ENCODE results near the gene DOCK9. TPM values are rescaled to one million over a fixed set of nuclear protein-coding genes. Genes with fewer than 3 reads are reported as not detected.

The DOCK9 gene
- total and polyA plus RNA-seq, 2 experiments from 2014 or later, result 32.8 to 39.1 TPM

DNA sequence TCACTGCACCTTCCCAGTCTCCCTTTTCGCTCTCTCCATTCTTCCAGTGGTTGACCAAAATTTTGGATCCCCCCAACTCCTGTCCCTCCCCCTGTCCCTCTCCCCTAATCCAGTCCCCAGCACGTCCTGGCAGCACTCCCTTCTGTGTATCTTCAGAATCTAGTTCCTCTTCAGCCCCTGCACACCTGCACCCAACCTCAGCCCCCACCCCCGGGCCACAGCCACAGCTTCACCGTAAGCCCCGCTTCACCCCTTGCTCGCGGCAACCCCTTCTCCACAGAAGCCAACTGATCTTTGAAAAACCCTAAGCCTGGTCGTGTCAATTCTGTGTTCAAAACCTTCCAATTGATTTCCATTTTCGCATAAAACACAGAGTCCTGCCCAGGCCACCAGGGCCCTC is 189.9 kb downstream of the DOCK9 start:
- H3K4me1 ChIP-seq (ENCODE audit: low read depth), result no peaks in the 10 kb centered on the region
- H3K9me3 ChIP-seq (ENCODE audit: low read depth), result no peaks in the 10 kb centered on the region
- no peak overlapping the region for H3K4me3 ChIP-seq
- no peak overlapping the region for H3K27ac ChIP-seq
- TF ChIP-seq, protein P1, sequence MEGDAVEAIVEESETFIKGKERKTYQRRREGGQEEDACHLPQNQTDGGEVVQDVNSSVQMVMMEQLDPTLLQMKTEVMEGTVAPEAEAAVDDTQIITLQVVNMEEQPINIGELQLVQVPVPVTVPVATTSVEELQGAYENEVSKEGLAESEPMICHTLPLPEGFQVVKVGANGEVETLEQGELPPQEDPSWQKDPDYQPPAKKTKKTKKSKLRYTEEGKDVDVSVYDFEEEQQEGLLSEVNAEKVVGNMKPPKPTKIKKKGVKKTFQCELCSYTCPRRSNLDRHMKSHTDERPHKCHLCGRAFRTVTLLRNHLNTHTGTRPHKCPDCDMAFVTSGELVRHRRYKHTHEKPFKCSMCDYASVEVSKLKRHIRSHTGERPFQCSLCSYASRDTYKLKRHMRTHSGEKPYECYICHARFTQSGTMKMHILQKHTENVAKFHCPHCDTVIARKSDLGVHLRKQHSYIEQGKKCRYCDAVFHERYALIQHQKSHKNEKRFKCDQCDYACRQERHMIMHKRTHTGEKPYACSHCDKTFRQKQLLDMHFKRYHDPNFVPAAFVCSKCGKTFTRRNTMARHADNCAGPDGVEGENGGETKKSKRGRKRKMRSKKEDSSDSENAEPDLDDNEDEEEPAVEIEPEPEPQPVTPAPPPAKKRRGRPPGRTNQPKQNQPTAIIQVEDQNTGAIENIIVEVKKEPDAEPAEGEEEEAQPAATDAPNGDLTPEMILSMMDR (IDR thresholded peaks at IDR 0.05; ENCODE audit: low read depth, low read length), result no peak
- no peak for DNase-seq (ENCODE audit: low read depth in 1 of 2, low spot score in 1 of 2)
- no peaks in the 10 kb centered on the region for H3K36me3 ChIP-seq
- H3K27me3 ChIP-seq, result no peaks in the 10 kb centered on the region

DNA sequence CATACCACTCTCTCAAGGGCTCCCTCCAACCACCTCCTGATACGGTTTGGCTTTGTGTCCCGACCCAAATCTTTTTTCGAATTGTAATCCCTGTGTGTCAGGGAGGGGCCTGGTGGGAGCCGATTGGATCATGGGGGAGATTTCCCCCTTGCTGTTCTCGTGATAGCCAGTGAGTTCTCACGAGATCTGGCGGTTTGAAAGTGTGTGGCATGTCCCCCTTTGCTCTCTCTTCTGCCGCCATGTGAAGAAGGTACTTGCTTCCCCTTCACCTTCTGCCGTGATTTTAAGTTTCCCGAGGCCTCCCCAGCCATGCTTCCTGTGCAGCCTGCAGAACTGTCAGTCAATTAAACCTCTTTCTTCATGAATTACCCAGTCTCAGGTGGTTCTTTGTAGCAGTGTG is 190.7 kb downstream of the DOCK9 start:
- Histone ChIP-seq H3K4me3 (no peak overlapping the region), H3K9me3 (ENCODE audit: low read depth) (no peaks in the 10 kb centered on the region), H3K27me3 (no peaks in the 10 kb centered on the region), H3K36me3 (no peaks in the 10 kb centered on the region), H3K27ac (no peak overlapping the region), H3K4me1 (ENCODE audit: low read depth) (no peaks in the 10 kb centered on the region)
- no peak for DNase-seq (ENCODE audit: low read depth in 1 of 2, low spot score in 1 of 2)
- TF ChIP-seq, protein P1 (IDR thresholded peaks at IDR 0.05; ENCODE audit: low read depth, low read length), result no peak

DNA sequence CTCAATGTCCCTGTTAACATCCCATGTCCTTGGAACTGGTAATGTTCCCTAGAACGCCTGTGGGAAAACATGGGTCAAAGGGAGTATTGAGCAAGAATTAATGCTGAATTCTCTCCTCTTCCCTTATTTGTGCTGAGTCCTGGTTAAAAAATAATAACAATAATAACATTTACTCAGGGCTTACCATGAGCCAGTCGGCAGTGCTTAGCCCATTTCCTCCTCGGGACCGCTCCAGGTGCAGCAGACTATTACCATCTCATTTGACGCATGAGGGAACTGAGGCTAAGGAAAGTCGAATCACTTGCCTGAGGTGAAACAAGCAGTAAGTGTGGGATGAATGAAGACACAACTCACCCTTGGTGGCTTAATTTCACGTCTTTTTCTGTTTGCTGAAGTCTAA is 191.8 kb downstream of the DOCK9 start:
- Histone ChIP-seq H3K27me3 (no peaks in the 10 kb centered on the region), H3K27ac (no peak overlapping the region), H3K4me1 (ENCODE audit: low read depth) (no peaks in the 10 kb centered on the region), H3K9me3 (ENCODE audit: low read depth) (no peaks in the 10 kb centered on the region), H3K36me3 (no peaks in the 10 kb centered on the region), H3K4me3 (no peak overlapping the region)
- TF ChIP-seq, protein P1 (IDR thresholded peaks at IDR 0.05; ENCODE audit: low read depth, low read length), result no peak
- DNase-seq (ENCODE audit: low read depth in 1 of 2, low spot score in 1 of 2), result no peak

DNA sequence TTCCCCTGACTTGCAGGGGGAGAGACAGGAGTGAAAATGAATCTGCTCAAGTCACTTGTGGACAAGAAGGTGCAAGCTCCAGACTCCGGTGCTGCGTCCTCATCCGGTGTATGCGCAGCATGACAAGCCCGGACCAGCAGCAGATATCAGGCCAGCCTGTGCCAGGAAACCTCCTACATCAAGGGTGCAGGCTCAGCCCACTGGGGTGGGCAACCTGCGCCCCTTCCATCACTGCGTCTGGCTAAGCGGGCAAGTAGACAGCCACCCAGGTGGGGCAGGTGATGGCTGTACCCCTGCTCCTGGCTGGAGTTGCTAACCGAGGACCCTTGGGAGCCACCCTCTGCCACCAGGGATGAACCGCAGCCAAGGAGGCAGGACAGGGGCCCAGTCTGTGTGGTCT is 192.5 kb downstream of the DOCK9 start:
- DNase-seq (ENCODE audit: low read depth in 1 of 2, low spot score in 1 of 2), result no peak
- Histone ChIP-seq H3K9me3 (ENCODE audit: low read depth) (no peaks in the 10 kb centered on the region), H3K4me3 (no peak overlapping the region), H3K27ac (no peak overlapping the region), H3K36me3 (no peaks in the 10 kb centered on the region), H3K27me3 (no peaks in the 10 kb centered on the region), H3K4me1 (ENCODE audit: low read depth) (no peaks in the 10 kb centered on the region)
- TF ChIP-seq, protein P1 (IDR thresholded peaks at IDR 0.05; ENCODE audit: low read depth, low read length), result no peak

DNA sequence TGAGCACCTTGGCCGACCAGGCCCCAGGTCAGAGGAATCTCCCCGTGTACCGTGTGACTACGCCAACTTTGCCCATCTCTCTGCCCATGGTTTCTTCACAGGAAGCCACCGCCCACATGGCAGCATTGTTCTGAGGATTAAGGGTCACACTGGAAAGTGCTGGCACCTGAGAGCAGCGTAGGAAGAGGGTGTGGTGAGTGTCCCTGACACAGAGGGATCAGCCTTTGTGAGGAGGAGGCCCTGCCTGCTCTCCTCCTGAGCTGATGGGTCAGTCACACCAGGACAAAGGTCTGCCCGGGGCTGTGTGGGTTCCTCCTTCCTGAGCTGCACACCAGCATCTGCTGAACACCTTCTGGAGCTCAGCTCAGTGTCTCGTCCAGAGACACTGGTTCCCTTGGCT is 193.2 kb downstream of the DOCK9 start:
- Histone ChIP-seq H3K27me3 (no peaks in the 10 kb centered on the region), H3K36me3 (no peaks in the 10 kb centered on the region), H3K9me3 (ENCODE audit: low read depth) (no peaks in the 10 kb centered on the region), H3K27ac (no peak overlapping the region), H3K4me1 (ENCODE audit: low read depth) (no peaks in the 10 kb centered on the region), H3K4me3 (no peak overlapping the region)
- DNase-seq (ENCODE audit: low read depth in 1 of 2, low spot score in 1 of 2), result no peak
- TF ChIP-seq, protein P1 (IDR thresholded peaks at IDR 0.05; ENCODE audit: low read depth, low read length), result no peak
